ENCODE data around the gene DENND5B.

DNA sequence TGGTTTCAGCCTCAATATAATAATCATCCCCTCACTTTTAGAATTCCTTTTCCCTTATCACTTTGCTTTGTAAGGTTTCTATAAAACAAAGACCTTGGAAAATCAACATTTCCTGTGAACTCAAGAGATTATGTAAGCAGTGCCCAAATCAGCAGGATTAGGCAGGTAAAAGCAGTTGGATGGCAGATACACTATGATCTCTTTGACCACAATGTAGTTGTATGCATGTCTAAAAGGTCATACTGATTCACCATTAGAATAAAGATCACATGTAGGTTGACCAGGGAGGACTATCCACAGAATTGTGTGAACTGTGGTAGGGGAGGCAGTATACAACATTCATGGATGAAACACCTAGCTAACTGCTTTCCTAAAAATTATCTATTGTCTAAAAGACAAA, 57.5 kb downstream of the DENND5B start:
- no peak for TF ChIP-seq HDGF (IDR thresholded peaks at IDR 0.05; ENCODE audit: borderline replicate concordance)
- TF ChIP-seq TARDBP (IDR thresholded peaks at IDR 0.05): no peak
- TF ChIP-seq SUZ12 (IDR thresholded peaks at IDR 0.05): no peak
- no peak for TF ChIP-seq FOXK2 (IDR thresholded peaks at IDR 0.05)
- no peak for TF ChIP-seq SP1 (IDR thresholded peaks at IDR 0.05)
- no peak for TF ChIP-seq FOXA1 (IDR thresholded peaks at IDR 0.05)
- no peak for TF ChIP-seq ZNF384 (IDR thresholded peaks at IDR 0.05)
- no peak for TF ChIP-seq FOXM1 (IDR thresholded peaks at IDR 0.05; ENCODE audit: borderline replicate concordance)
- no peak for TF ChIP-seq BHLHE40 (IDR thresholded peaks at IDR 0.05; ENCODE audit: borderline replicate concordance)

Measured in HEK293T (cell line).